Thoracic aorta (tissue), 2 donors: ENCODE data around the gene CPXM1. TPM values are rescaled to one million over a fixed set of nuclear protein-coding genes. Genes with fewer than 3 reads are reported as not detected.

ENCODE experiments used
- ATAC-seq: fragments of 150-250 bp; one replicate; pipeline ENCODE4 v1.8.0; 2017; ENCODE audit warnings: low read depth; ENCODE audit not compliant: insufficient number of reproducible peaks, low FRiP score
- DNase-seq: peaks from one replicate; pipeline ENCODE4 v3.0.0-alpha.2; 2020; ENCODE audit warnings: low spot score
- H3K27ac ChIP-seq, 2 donors: fragments of 200-600 bp; sonication (generic); 1 replicate in 1 of 2; 2 replicates in 1 of 2; pipeline ENCODE4 v1.5.1; 2016; ENCODE audit warnings: mild to moderate bottlenecking in 2 of 2, moderate library complexity in 2 of 2
- H3K27me3 ChIP-seq: fragments of 200-600 bp; sonication (generic); replicated peaks from 2 replicates; pipeline ENCODE4 v1.6.0; 2016; ENCODE audit warnings: mild to moderate bottlenecking; ENCODE audit not compliant: insufficient read depth
- H3K36me3 ChIP-seq: fragments of 200-600 bp; sonication (generic); one replicate; pipeline ENCODE4 v1.5.1; 2016
- H3K4me1 ChIP-seq, 2 donors: fragments of 200-600 bp; sonication (generic); 1 replicate in 1 of 2; 2 replicates in 1 of 2; pipeline versions ENCODE4 v1.5.1 to v1.6.0; 2016; ENCODE audit warnings: low read depth in 2 of 2, mild to moderate bottlenecking in 1 of 2; ENCODE audit not compliant: control insufficient read depth in 1 of 2
- H3K4me3 ChIP-seq: fragments of 200-600 bp; sonication (generic); 2 replicates; pipeline ENCODE4 v1.5.1; 2016; ENCODE audit warnings: mild to moderate bottlenecking
- H3K9me3 ChIP-seq: fragments of 200-600 bp; sonication (generic); 2 replicates; pipeline ENCODE4 v1.5.1; 2016
- total RNA-seq, 2 donors: library from RNA; depleted of rRNA; stranded (reverse); fragments of >200 nt; gene quantifications; one replicate each; pipeline versions ENCODE4 v1.1.0 to v1.2.3, GENCODE V29; 2016
- TF ChIP-seq, protein P1 (sequence below): fragments of 200-600 bp; sonication (generic); IDR thresholded peaks from one replicate; pipeline ENCODE4 v1.5.1; 2019; ENCODE audit warnings: antibody characterized with exemption

Gene CPXM1
- total RNA-seq, 2 donors from 2014 or later, result not detected

- no peak overlapping the region for H3K27ac ChIP-seq
- no peak for ATAC-seq
- no peak for DNase-seq
- H3K4me1 ChIP-seq, result no peaks in the 10 kb centered on the region
- H3K36me3 ChIP-seq, result no peaks in the 10 kb centered on the region
- no peaks in the 10 kb centered on the region for H3K9me3 ChIP-seq
- no peaks in the 10 kb centered on the region for H3K27me3 ChIP-seq
- no peak overlapping the region for H3K4me3 ChIP-seq
- TF ChIP-seq, protein P1, sequence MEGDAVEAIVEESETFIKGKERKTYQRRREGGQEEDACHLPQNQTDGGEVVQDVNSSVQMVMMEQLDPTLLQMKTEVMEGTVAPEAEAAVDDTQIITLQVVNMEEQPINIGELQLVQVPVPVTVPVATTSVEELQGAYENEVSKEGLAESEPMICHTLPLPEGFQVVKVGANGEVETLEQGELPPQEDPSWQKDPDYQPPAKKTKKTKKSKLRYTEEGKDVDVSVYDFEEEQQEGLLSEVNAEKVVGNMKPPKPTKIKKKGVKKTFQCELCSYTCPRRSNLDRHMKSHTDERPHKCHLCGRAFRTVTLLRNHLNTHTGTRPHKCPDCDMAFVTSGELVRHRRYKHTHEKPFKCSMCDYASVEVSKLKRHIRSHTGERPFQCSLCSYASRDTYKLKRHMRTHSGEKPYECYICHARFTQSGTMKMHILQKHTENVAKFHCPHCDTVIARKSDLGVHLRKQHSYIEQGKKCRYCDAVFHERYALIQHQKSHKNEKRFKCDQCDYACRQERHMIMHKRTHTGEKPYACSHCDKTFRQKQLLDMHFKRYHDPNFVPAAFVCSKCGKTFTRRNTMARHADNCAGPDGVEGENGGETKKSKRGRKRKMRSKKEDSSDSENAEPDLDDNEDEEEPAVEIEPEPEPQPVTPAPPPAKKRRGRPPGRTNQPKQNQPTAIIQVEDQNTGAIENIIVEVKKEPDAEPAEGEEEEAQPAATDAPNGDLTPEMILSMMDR, result no peak
Measured at GRCh38 chr20:2760952-2761305, 39.5 kb downstream of the CPXM1 start.

DNA sequence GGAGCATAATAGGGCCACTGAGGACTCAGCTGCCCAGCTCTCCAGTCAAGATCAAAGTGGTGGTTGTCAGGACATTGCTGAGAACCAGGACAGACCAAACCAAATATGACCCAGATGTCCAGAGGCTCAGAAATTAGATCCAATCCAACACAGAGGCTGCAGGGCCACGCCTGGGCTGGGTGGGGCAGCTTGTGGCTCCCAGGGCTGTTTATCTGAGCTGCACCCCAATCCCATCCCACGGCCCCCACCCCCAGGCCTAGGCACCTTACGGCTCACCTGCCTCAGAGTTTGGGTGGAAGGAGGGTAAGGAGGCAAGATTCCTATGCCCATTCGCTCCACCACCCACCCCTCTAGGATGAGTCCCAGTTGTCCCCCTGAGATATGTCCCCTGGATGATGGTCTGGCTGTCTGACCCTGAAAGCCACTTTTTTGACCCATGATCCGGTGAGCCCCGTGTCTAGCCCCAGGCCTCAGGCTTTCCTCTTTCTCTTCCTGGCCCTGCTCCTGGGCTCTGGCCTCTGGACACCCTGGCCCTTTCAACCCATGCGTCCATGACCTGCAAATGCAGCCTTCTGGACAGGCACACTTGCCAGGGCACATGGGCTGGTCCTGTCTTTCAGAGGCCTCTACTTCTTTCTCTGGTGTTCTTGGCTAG, 40.0 kb downstream of the CPXM1 start:
- no peaks in the 10 kb centered on the region for H3K9me3 ChIP-seq
- H3K4me1 ChIP-seq, result no peaks in the 10 kb centered on the region
- no peak overlapping the region for H3K27ac ChIP-seq
- no peaks in the 10 kb centered on the region for H3K36me3 ChIP-seq
- no peaks in the 10 kb centered on the region for H3K27me3 ChIP-seq
- ATAC-seq, result no peak
- no peak overlapping the region for H3K4me3 ChIP-seq
- DNase-seq, result no peak
- TF ChIP-seq, protein P1, result no peak

DNA sequence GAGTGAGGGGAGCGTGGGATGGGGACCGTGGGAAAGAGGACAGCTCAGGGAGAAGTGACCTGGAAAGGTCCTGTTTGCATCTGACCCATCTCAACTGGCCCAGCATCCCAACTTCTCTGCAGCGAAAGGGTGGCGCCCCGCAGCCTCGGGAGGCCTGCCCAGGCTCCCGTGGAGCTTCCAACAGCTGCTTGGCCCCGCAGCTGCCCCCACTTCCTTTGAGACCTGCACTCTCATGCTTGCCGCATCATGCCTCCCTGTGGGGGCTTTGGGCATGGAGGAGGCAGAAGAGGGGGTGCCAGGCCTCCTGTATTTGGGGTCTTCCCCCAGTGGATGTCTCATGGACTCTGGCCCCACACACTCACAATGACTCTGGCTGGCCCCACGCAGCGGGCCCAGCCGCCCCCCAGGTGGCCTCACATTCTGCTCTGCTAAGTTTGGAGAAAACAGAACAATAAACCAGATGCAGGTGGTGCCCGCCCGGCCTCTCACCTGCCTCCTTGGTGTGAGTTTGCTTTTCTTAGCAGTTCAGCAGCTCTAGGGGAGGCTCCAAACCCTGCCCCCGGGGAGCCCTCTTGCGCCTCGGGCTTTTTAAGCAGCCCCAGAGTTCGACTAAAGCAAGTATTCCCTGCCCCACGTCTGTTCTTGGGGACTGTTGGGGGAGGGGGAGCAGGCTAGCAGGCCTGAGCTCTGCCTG, 40.7 kb downstream of the CPXM1 start:
- TF ChIP-seq, protein P1, result no peak
- Histone ChIP-seq H3K27me3 (no peaks in the 10 kb centered on the region), H3K4me1 (no peaks in the 10 kb centered on the region), H3K27ac (no peak overlapping the region), H3K4me3 (no peak overlapping the region), H3K9me3 (no peaks in the 10 kb centered on the region), H3K36me3 (no peaks in the 10 kb centered on the region)
- no peak for ATAC-seq
- DNase-seq, result no peak

- H3K4me1 ChIP-seq, result no peaks in the 10 kb centered on the region
- H3K27ac ChIP-seq, result no peak overlapping the region
- H3K27me3 ChIP-seq, result no peaks in the 10 kb centered on the region
- DNase-seq, result no peak
- ATAC-seq, result no peak
- no peak overlapping the region for H3K4me3 ChIP-seq
- no peaks in the 10 kb centered on the region for H3K36me3 ChIP-seq
- H3K9me3 ChIP-seq, result no peaks in the 10 kb centered on the region
- TF ChIP-seq, protein P1, result no peak
Measured at GRCh38 chr20:2759143-2759542, 41.3 kb downstream of the CPXM1 start.

DNA sequence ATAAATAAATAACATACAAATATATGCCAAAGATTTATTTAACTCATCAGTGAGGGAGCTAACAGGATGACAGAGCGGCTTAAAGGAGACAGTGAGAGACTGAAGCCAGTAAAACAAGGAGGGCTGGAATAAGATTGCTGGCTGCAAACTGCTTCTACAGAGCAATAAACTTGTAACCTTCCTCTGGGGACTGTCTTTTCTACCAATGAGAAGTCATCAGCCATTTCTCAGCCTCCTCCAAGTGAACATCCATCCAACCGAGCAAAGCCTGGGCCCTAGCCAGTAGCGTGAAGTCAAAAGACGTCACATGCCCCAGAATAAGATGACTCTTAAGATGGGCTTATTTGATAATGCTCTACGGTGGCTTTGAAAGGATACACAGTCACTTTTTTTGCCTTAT, 42.5 kb downstream of the CPXM1 start:
- peaks cover under 1 to 3% of the 10 kb centered on the region in 2 donors for H3K4me1 ChIP-seq
- no peaks in the 10 kb centered on the region for H3K36me3 ChIP-seq
- no peaks in the 10 kb centered on the region for H3K9me3 ChIP-seq
- H3K4me3 ChIP-seq, result no peak overlapping the region
- TF ChIP-seq, protein P1, result no peak
- H3K27ac ChIP-seq, result no peak overlapping the region
- no peaks in the 10 kb centered on the region for H3K27me3 ChIP-seq
- ATAC-seq (no peak), DNase-seq (no peak)
